ENCODE measurements around the gene DDX24. TPM values are rescaled to one million over a fixed set of nuclear protein-coding genes. Genes with fewer than 3 reads are reported as not detected.

Gene DDX24
- total RNA-seq, 1 experiment from 2014 or later: 174 TPM

GRCh38 chr14:94080621-94081385, at the start of gene DDX24, which contains the start of gene IFI27L1 (continued):
- TF ChIP-seq IRF1 (CRISPR knock-in tag; IDR thresholded peaks at IDR 0.05): peak; percentile 72; the same call in 1 of the 2 replicates
- TF ChIP-seq ZNF396 (CRISPR knock-in tag; IDR thresholded peaks at IDR 0.05; ENCODE audit: borderline replicate concordance): no peak
- no peak for TF ChIP-seq MYBL2 (CRISPR knock-in tag; IDR thresholded peaks at IDR 0.05)
- no peak for TF ChIP-seq IRF2 (CRISPR knock-in tag; IDR thresholded peaks at IDR 0.05; ENCODE audit: borderline replicate concordance, low read depth)
- TF ChIP-seq E2F5 (CRISPR knock-in tag; IDR thresholded peaks at IDR 0.05): peak; percentile 51
- 0 out of 2 replicates have a peak, but pooled peaks have one; percentile 51 for TF ChIP-seq KAT7 (CRISPR knock-in tag; IDR thresholded peaks at IDR 0.05; ENCODE audit: borderline replicate concordance)
- peak; percentile 67 for TF ChIP-seq SP1 (CRISPR knock-in tag; conservative IDR thresholded peaks at IDR 0.05)
- TF ChIP-seq MAX (CRISPR knock-in tag; IDR thresholded peaks at IDR 0.05): peak; percentile 72; the same call in 1 of the 2 replicates
- TF ChIP-seq NR3C1 (CRISPR knock-in tag; conservative IDR thresholded peaks at IDR 0.05; ENCODE audit: low read depth): no peak
- TF ChIP-seq PREB (CRISPR knock-in tag; IDR thresholded peaks at IDR 0.05; ENCODE audit: borderline replicate concordance): 0 out of 2 replicates have a peak, but pooled peaks have one; percentile 23
- 0 out of 2 replicates have a peak, but pooled peaks have one; percentile 2 for TF ChIP-seq ZNF121 (CRISPR knock-in tag; IDR thresholded peaks at IDR 0.05)
- peak; percentile 61; the same call in 1 of the 2 replicates for TF ChIP-seq ATF1 (CRISPR knock-in tag; IDR thresholded peaks at IDR 0.05)
- no peak for TF ChIP-seq ZNF281 (CRISPR knock-in tag; IDR thresholded peaks at IDR 0.05)
- no peak for TF ChIP-seq ZMAT4 (CRISPR knock-in tag; IDR thresholded peaks at IDR 0.05)
- TF ChIP-seq FOXP1 (CRISPR knock-in tag; IDR thresholded peaks at IDR 0.05; ENCODE audit: borderline replicate concordance): peak; percentile 76; the same call in 1 of the 2 replicates
- TF ChIP-seq HMGXB4 (CRISPR knock-in tag; IDR thresholded peaks at IDR 0.05): peak; percentile 71
- 0 out of 2 replicates have a peak, but pooled peaks have one; percentile 26 for TF ChIP-seq PRDM15 (CRISPR knock-in tag; IDR thresholded peaks at IDR 0.05)
- peak; percentile 62; the same call in 1 of the 2 replicates for TF ChIP-seq E2F4 (CRISPR knock-in tag; IDR thresholded peaks at IDR 0.05; ENCODE audit: borderline replicate concordance, low read depth)

All from WTC11 (cell line).